SU-DHL-6 (cell line): ENCODE data around the gene MYO15A.

Experiments
- H2AFZ ChIP-seq: fragments of 200-600 bp; sonication (generic); 2 replicates; pipeline ENCODE4 v1.6.1; 2014; ENCODE audit warnings: low read depth, mild to moderate bottlenecking, moderate library complexity, mixed read lengths, antibody characterized with exemption, low read length; ENCODE audit not compliant: severe bottlenecking
- H3F3A ChIP-seq: fragments of 200-600 bp; shearing (Covaris generic); 2 replicates; pipeline ENCODE4 v1.6.0; 2016; ENCODE audit warnings: antibody characterized with exemption, mild to moderate bottlenecking; ENCODE audit not compliant: insufficient read depth
- H3K27ac ChIP-seq: fragments of 200-600 bp; sonication (generic); 2 replicates; pipeline ENCODE4 v1.5.1; 2016; ENCODE audit warnings: low read depth, mild to moderate bottlenecking, low read length, moderate library complexity, mixed read lengths
- H3K27me3 ChIP-seq: fragments of 200-600 bp; sonication (generic), shearing (Covaris generic); 2 replicates; pipeline ENCODE4 v1.6.0; 2014; ENCODE audit warnings: mild to moderate bottlenecking, low read length
- H3K36me3 ChIP-seq: fragments of 200-600 bp; sonication (generic); 2 replicates; pipeline ENCODE4 v1.6.1; 2014; ENCODE audit warnings: mild to moderate bottlenecking, low read length, mixed read lengths
- H3K4me2 ChIP-seq: fragments of 300-600, 200-600 bp; shearing (Covaris generic), sonication (generic); 2 replicates; pipeline ENCODE4 v1.6.0; 2014; ENCODE audit warnings: low read length, low read depth, mild to moderate bottlenecking; ENCODE audit not compliant: poor library complexity, severe bottlenecking
- H3K4me3 ChIP-seq: fragments of 200-600 bp; sonication (generic); 2 replicates; pipeline ENCODE4 v1.5.1; 2014; ENCODE audit warnings: antibody characterized with exemption, low read length, mild to moderate bottlenecking, mixed read lengths; ENCODE audit not compliant: insufficient read depth, poor library complexity, severe bottlenecking
- H3K79me2 ChIP-seq: fragments of 200-600 bp; sonication (generic); 2 replicates; pipeline ENCODE4 v1.6.1; 2014; ENCODE audit warnings: mild to moderate bottlenecking, low read length, moderate library complexity; ENCODE audit not compliant: insufficient read depth
- H3K9ac ChIP-seq: fragments of 200-600 bp; sonication (generic); 2 replicates; pipeline ENCODE4 v1.7.0; 2014; ENCODE audit warnings: mild to moderate bottlenecking, low read length
- H3K9me2 ChIP-seq: fragments of 200-600 bp; sonication (generic); replicated peaks from 2 replicates; pipeline ENCODE4 v1.6.1; 2014; ENCODE audit warnings: low read length; ENCODE audit not compliant: insufficient read depth
- H3K9me3 ChIP-seq: fragments of 200-600 bp; sonication (generic); 2 replicates; pipeline ENCODE4 v1.6.1; 2014; ENCODE audit warnings: low read length, mixed read lengths; ENCODE audit not compliant: insufficient read depth
- H4K20me1 ChIP-seq: fragments of 200-600 bp; sonication (generic); 2 replicates; pipeline ENCODE4 v1.6.1; 2014; ENCODE audit warnings: low read depth, mild to moderate bottlenecking, antibody characterized with exemption, low read length, moderate library complexity, mixed read lengths
- CTCF ChIP-seq: fragments of 200-600 bp; sonication (generic); IDR thresholded peaks from one replicate; pipeline ENCODE4 v1.5.1; 2017; ENCODE audit warnings: antibody characterized with exemption, mild to moderate bottlenecking, low read length, moderate library complexity; ENCODE audit not compliant: insufficient read depth, poor library complexity, severe bottlenecking
- EZH2phosphoT487 ChIP-seq: fragments of 200-600 bp; sonication (generic), shearing (Covaris generic); conservative IDR thresholded peaks from 2 replicates; pipeline ENCODE4 v1.6.1; 2018; ENCODE audit warnings: mild to moderate bottlenecking, antibody characterized with exemption, low read length, moderate library complexity, mixed read lengths

Gene MYO15A

DNA sequence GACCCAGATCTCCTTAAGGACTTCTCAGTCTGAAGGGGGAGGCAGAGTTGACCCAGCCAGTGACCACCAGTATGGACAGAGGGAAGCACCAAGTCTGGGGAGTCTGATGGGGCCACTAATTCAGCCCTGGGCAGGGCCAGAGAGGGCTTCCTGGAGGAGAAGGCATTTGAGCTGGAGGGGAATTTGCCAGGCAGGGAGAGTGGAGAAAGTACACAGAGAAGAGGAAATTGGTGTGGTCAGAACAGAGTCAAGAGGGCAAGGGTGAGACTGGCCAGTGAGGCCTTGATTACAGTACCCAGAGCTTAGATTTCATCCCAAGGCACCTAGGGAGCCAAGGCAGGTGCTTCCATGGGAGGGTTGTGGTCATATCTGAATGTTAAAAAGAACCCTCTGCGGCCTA, 36.3 kb downstream of the MYO15A start:
- no peaks in the 10 kb centered on the region for H3K9me3 ChIP-seq
- H3K4me3 ChIP-seq, result no peak overlapping the region
- H3K27ac ChIP-seq, result no peak overlapping the region
- no peak overlapping the region for H3K4me2 ChIP-seq
- no peak for TF ChIP-seq EZH2phosphoT487
- no peak for TF ChIP-seq CTCF
- H3K79me2 ChIP-seq, result no peaks in the 10 kb centered on the region
- H3K36me3 ChIP-seq, result no peaks in the 10 kb centered on the region
- no peak overlapping the region for H2AFZ ChIP-seq
- H4K20me1 ChIP-seq, result no peaks in the 10 kb centered on the region
- no peaks in the 10 kb centered on the region for H3F3A ChIP-seq
- no peak overlapping the region for H3K9ac ChIP-seq
- H3K9me2 ChIP-seq, result no peaks in the 10 kb centered on the region
- no peaks in the 10 kb centered on the region for H3K27me3 ChIP-seq

GRCh38 chr17:18145811-18146210, 37.3 kb downstream of the MYO15A start:
- no peaks in the 10 kb centered on the region for H3K27me3 ChIP-seq
- H3K27ac ChIP-seq, result no peak overlapping the region
- H3K4me2 ChIP-seq, result no peak overlapping the region
- H3F3A ChIP-seq, result no peaks in the 10 kb centered on the region
- H3K9ac ChIP-seq, result no peak overlapping the region
- H4K20me1 ChIP-seq, result no peaks in the 10 kb centered on the region
- no peaks in the 10 kb centered on the region for H3K79me2 ChIP-seq
- TF ChIP-seq CTCF, result no peak
- TF ChIP-seq EZH2phosphoT487, result no peak
- no peaks in the 10 kb centered on the region for H3K9me3 ChIP-seq
- no peak overlapping the region for H3K4me3 ChIP-seq
- no peaks in the 10 kb centered on the region for H3K9me2 ChIP-seq
- no peak overlapping the region for H2AFZ ChIP-seq
- no peaks in the 10 kb centered on the region for H3K36me3 ChIP-seq

- H3K27me3 ChIP-seq, result no peaks in the 10 kb centered on the region
- no peaks in the 10 kb centered on the region for H4K20me1 ChIP-seq
- no peak overlapping the region for H2AFZ ChIP-seq
- no peaks in the 10 kb centered on the region for H3K9me3 ChIP-seq
- H3K27ac ChIP-seq, result no peak overlapping the region
- H3K36me3 ChIP-seq, result no peaks in the 10 kb centered on the region
- no peaks in the 10 kb centered on the region for H3K9me2 ChIP-seq
- no peak overlapping the region for H3K4me2 ChIP-seq
- no peak for TF ChIP-seq EZH2phosphoT487
- no peaks in the 10 kb centered on the region for H3K79me2 ChIP-seq
- H3K4me3 ChIP-seq, result no peak overlapping the region
- H3F3A ChIP-seq, result no peaks in the 10 kb centered on the region
- H3K9ac ChIP-seq, result no peak overlapping the region
These were observed 37.7 kb downstream of the MYO15A start for GRCh38 chr17:18146259-18146658.

DNA sequence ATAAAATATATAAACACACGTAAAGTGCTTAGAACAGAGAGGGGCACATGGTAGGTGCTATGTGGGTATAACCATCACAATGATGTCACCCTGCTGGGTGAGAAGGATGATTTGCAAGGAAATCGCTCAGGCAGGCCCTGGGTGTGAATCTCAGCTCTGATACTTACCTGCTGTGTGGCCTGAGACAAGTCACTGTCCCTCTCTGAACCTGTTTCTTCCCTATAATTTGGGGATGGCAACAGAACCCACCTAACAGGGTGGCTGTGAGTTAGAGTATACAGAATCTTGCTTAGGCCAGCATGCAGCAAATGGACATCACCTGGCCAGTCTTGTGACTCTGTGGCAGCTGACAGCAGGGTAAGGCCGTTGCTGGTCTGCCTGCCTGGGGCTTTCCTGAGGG, 38.4 kb downstream of the MYO15A start:
- no peaks in the 10 kb centered on the region for H3K36me3 ChIP-seq
- H2AFZ ChIP-seq, result no peak overlapping the region
- no peak overlapping the region for H3K9ac ChIP-seq
- no peaks in the 10 kb centered on the region for H3K27me3 ChIP-seq
- no peaks in the 10 kb centered on the region for H3F3A ChIP-seq
- H3K9me2 ChIP-seq, result no peaks in the 10 kb centered on the region
- H3K9me3 ChIP-seq, result no peaks in the 10 kb centered on the region
- H4K20me1 ChIP-seq, result no peaks in the 10 kb centered on the region
- no peak overlapping the region for H3K27ac ChIP-seq
- TF ChIP-seq CTCF (no peak), EZH2phosphoT487 (no peak)
- no peak overlapping the region for H3K4me3 ChIP-seq
- no peaks in the 10 kb centered on the region for H3K79me2 ChIP-seq
- no peak overlapping the region for H3K4me2 ChIP-seq
